NCI-H2029 treated with DMSO at 0.1 percent for 48 hours (cell line): ENCODE results near the gene PPFIBP2.
"Not testable (repeated sequence)": the region's sequence is repeated elsewhere in the genome, so short reads cannot be mapped to it uniquely, and the experiment has no call there.

Source experiments
- DNase-seq: peaks from one replicate; lab custom pipeline; 2025; lab: John Stamatoyannopoulos, UW

Gene PPFIBP2

GRCh38 chr11:7499081-7499480 is 14.7 kb upstream of the PPFIBP2 start:
- no peak for DNase-seq

DNA sequence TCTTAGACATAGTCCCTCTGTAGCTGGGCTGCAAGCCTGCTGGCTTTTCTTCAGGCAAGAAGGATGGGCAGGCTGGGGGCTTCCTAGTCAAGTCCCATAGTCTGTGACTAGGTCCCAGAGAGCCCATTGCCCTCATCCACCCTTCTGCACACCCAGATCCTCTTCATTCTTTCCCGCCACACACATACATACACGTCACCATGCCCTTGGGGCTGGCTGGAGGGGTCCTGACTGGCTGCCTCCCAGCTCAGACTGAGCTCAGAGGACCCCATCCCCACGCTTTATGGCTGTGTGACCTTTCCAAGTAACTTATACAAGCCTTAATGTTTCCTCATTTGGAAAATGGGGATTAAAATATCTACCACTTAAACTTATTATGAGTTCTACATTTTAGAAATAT is 13.5 kb upstream of the PPFIBP2 start:
- no peak for DNase-seq

- DNase-seq, result no peak
Observed at GRCh38 chr11:7501251-7501650, 12.5 kb upstream of the PPFIBP2 start.

- no peak for DNase-seq
Observed at GRCh38 chr11:7501894-7502293, 11.9 kb upstream of the PPFIBP2 start.

- no peak for DNase-seq
Observed at GRCh38 chr11:7506243-7506642, 7.6 kb upstream of the PPFIBP2 start.

- no peak for DNase-seq
Observed at GRCh38 chr11:7508087-7508486, 5.7 kb upstream of the PPFIBP2 start.

- DNase-seq, result no peak
Observed at GRCh38 chr11:7509966-7510365, 3.8 kb upstream of the PPFIBP2 start.

DNA sequence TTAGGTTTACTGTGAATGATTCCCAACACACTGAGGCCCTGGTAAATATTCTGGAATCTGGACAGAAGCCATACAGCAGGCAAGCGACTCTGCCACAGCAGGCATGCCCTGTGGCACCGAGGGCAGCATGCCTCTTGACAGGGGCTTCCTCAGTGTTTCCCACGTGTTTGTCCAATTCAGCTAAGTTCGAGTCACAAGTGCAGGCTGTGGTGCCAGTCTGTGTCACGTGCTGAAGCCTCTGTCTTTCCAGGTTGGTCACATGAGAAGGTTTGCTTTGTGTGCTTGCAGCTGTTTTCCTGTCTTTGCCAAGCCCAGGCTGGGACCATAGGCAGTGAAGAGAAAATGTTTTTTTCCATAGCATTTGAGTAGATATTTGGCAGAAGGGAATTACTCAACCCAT is 2.4 kb upstream of the PPFIBP2 start:
- DNase-seq, result peak; percentile 94

- no peak for DNase-seq
Observed at GRCh38 chr11:7512525-7513233, 1.1 kb upstream of the PPFIBP2 start.

- no peak for DNase-seq
Observed at GRCh38 chr11:7514099-7514591, 346 bp downstream of the PPFIBP2 start.

- no peak for DNase-seq
Observed at GRCh38 chr11:7515447-7515886, 1.7 kb downstream of the PPFIBP2 start.

DNA sequence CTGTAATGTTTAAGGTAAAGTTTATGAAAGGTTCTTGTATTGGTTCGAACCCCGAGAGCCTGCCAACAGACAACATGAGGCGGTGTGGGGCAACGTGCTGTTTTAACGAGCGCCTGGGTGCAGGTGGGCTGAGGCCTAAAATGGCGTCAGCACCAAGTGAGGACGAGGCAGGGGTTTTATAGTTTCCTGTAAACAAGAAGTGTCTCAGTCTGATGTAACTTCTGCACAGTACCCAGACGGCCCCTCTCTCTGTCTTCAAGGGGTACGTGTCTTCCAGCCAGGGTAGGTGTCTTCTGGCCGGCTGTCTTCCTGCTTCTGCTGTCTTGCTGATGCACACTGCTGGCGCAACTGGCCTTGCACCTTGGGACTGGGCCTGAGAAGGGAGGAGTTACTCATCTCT is 2.7 kb downstream of the PPFIBP2 start:
- no peak for DNase-seq

- not testable (repeated sequence) for DNase-seq
Observed at GRCh38 chr11:7517743-7518142, 3.9 kb downstream of the PPFIBP2 start.

DNA sequence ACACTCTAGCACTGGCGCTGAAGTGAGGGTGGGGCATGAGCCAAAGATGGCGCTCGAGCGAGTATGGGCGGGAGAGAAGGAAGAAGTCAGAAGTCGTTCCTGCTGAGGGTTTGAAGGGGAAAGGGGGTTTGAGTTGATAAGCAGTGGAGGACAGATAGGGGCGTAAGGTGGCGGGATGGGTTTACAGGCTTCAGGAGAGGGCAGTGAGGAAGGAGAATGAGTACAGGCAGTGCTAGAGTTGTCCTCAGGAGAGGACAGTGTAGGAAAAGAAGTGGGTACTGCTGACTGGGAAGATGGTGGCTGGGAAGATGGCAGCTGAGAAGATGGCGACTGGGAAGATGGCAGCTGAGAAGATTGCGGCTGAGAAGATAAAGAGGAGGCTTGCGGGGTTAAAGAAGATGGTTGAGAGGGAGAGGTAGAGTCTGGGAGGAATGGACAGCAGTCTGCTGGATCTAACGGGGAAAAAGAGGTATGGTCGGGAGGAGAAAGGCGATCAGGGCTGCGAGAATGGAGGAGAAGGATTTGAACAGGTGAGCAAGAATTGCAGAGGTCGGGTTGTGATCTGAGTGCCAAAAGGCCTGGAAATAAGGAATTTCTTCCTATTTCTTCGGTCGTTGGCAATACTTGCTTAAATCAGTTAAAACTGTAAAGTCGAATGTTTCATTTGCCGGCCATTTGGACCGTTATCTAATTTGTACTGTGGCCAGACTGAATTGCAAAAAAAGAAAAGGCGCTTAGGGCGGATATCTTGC is 5.2 kb downstream of the PPFIBP2 start:
- no peak for DNase-seq

- no peak for DNase-seq
Observed at GRCh38 chr11:7520011-7520942, 6.5 kb downstream of the PPFIBP2 start.

- no peak for DNase-seq
Observed at GRCh38 chr11:7520981-7521487, 7.2 kb downstream of the PPFIBP2 start.

DNA sequence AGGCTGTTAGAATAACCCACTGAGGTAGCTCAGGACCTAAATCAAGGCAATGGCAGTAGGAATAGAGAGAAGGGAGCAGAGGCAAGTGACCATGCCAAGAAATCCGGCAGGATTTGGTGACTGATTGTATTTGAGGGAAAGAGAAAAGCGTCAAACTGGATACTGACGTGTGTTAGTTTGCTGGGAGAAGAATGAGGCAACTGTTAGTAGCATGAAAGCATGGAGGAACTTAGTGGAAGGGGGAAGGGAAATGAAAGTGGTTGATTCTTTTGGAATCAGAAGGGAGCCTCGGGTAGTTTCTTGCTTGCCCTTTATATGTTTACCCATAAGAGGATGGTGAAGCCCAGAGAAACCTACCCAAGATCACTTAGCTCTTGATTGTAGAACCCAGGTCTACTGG is 8.3 kb downstream of the PPFIBP2 start:
- DNase-seq, result no peak

- DNase-seq, result no peak
Observed at GRCh38 chr11:7522546-7522945, 8.7 kb downstream of the PPFIBP2 start.

- no peak for DNase-seq
Observed at GRCh38 chr11:7523416-7524210, 9.8 kb downstream of the PPFIBP2 start.

DNA sequence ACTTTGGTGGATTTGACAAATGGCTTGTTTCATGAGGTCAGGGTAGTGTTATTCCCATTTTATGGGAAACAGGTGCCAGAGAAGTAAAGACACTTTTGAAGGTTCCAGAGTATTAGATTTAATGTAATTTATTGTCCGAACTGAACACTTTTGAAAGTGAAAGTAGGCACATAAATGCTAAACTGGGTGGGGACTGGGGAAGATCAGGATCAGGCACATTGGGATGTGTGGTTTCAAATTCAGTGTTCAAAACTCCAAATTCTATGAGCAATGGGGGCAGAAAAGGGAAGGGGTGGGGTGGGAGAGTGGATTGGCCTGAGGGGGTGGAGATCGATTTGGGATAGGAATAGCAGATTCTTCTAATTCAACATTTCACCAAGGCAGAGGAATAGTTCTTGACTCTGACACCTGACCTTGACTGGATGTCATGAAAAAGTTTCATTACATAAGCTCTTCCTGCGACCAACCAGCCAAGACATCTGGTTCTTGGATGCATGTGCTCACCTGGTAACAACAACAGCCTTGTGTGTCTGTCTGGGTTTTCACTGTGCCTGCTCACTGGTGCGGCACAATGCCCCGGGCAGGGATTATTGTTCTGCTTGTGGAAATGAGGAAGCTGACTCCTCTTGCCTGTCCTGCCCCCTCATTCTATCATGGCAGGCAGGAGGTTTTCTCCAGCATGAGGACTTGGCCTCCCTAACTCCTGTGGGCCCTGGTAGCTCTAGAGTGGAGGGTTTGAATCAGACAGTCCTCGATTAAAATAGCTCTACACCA is 10.8 kb downstream of the PPFIBP2 start:
- no peak for DNase-seq
